Measurements from ENCODE around the gene MLIP.
"Not testable (repeated sequence)": the region's sequence is repeated elsewhere in the genome, so short reads cannot be mapped to it uniquely, and the experiment has no call there.

MLIP gene

GRCh38 chr6:54156650-54157250, 45.5 kb downstream of the MLIP start:
- DNase-seq = no peak

- DNase-seq = no peak
Observed at GRCh38 chr6:54157405-54157804, 46.2 kb downstream of the MLIP start.

- no peak for DNase-seq
Observed at GRCh38 chr6:54173089-54173488, 61.8 kb downstream of the MLIP start.

- DNase-seq = no peak
Observed at GRCh38 chr6:54179152-54179551, 67.9 kb downstream of the MLIP start.

- no peak for DNase-seq
Observed at GRCh38 chr6:54183616-54184015, 72.4 kb downstream of the MLIP start.

GRCh38 chr6:54185885-54186284, 74.6 kb downstream of the MLIP start:
- DNase-seq = no peak

GRCh38 chr6:54188846-54189245, 77.6 kb downstream of the MLIP start:
- DNase-seq = no peak

GRCh38 chr6:54191461-54191860, 80.2 kb downstream of the MLIP start:
- no peak for DNase-seq

- DNase-seq = no peak
Observed at GRCh38 chr6:54192993-54193392, 81.8 kb downstream of the MLIP start.

- DNase-seq = no peak
Observed at GRCh38 chr6:54193560-54193959, 82.3 kb downstream of the MLIP start.

- DNase-seq = no peak
Observed at GRCh38 chr6:54194067-54194466, 82.8 kb downstream of the MLIP start.

- DNase-seq = no peak
Observed at GRCh38 chr6:54195637-54196036, 84.4 kb downstream of the MLIP start.

- no peak for DNase-seq
Observed at GRCh38 chr6:54196905-54197304, 85.7 kb downstream of the MLIP start.

GRCh38 chr6:54198134-54198533, 86.9 kb downstream of the MLIP start:
- no peak for DNase-seq

GRCh38 chr6:54203474-54204035, 92.3 kb downstream of the MLIP start:
- not testable (repeated sequence) for DNase-seq

GRCh38 chr6:54204921-54205591, 93.8 kb downstream of the MLIP start:
- DNase-seq = no peak

GRCh38 chr6:54206510-54206909, 95.3 kb downstream of the MLIP start:
- DNase-seq = no peak

- not testable (repeated sequence) for DNase-seq
Observed at GRCh38 chr6:54209983-54210382, 98.7 kb downstream of the MLIP start.

GRCh38 chr6:54214286-54214685, 103.0 kb downstream of the MLIP start:
- no peak for DNase-seq

- no peak for DNase-seq
Observed at GRCh38 chr6:54216336-54216735, 105.1 kb downstream of the MLIP start.

GRCh38 chr6:54217018-54217417, 105.8 kb downstream of the MLIP start:
- DNase-seq = no peak

GRCh38 chr6:54222217-54222616, 111.0 kb downstream of the MLIP start:
- no peak for DNase-seq

- no peak for DNase-seq
Observed at GRCh38 chr6:54232703-54233102, 121.5 kb downstream of the MLIP start.

- no peak for DNase-seq
Observed at GRCh38 chr6:54234539-54234938, 123.3 kb downstream of the MLIP start.

- DNase-seq = no peak
Observed at GRCh38 chr6:54236984-54237383, 125.7 kb downstream of the MLIP start.

All from activated gamma-delta T cell (primary cell).